Stomach (tissue), 9 donors: ENCODE results near the gene FSTL4. TPM values are rescaled to one million over a fixed set of nuclear protein-coding genes. Genes with fewer than 3 reads are reported as not detected.

ENCODE experiments used
- DNase-seq, 2 donors: peaks; one replicate each; pipeline versions ENCODE4 v3.0.0 to v3.0.0-alpha.2; 2013 to 2019
- H3K27ac ChIP-seq, 5 donors: fragments of 200-600 bp in 4 of 5; sonication (generic) in 4 of 5; one replicate each; pipeline ENCODE4 v1.5.1; 2013 to 2019; ENCODE audit warnings: mild to moderate bottlenecking in 1 of 5, moderate library complexity in 1 of 5
- H3K27me3 ChIP-seq, 3 donors: fragments of 200-600 bp; sonication (generic); one replicate each; pipeline ENCODE4 v1.5.1; 2017 to 2019; ENCODE audit warnings: mixed run types in 1 of 3
- H3K36me3 ChIP-seq, 4 donors: fragments of 200-600 bp; sonication (generic); 1 replicate in 3 of 4; 2 replicates in 1 of 4; pipeline ENCODE4 v1.5.1; 2016 to 2019
- H3K4me1 ChIP-seq, 4 donors: fragments of 200-600 bp; sonication (generic); one replicate each; pipeline ENCODE4 v1.5.1; 2016 to 2019
- H3K4me3 ChIP-seq, 4 donors: fragments of 200-600 bp; sonication (generic) in 3 of 4; one replicate each; pipeline ENCODE4 v1.5.1; 2016 to 2019; ENCODE audit warnings: mild to moderate bottlenecking in 1 of 4
- H3K9me3 ChIP-seq, 4 donors: fragments of 200-600 bp; sonication (generic); one replicate each; pipeline ENCODE4 v1.5.1; 2016 to 2019
- CTCF ChIP-seq, 7 experiments: fragments of 450-650 bp in 4 of 7; fragments of 200-600 bp in 3 of 7; sonication (generic) in 3 of 7; IDR thresholded peaks; one replicate each; pipeline ENCODE4 v1.5.1; 2016 to 2019; ENCODE audit warnings: antibody characterized with exemption in 7 of 7, control low read depth in 2 of 7, mild to moderate bottlenecking in 1 of 7
- EP300 ChIP-seq: sonication (generic); formaldehyde crosslinking; IDR thresholded peaks from one replicate; pipeline ENCODE4 v1.6.1; 2017; ENCODE audit warnings: antibody characterized with exemption
- POLR2A ChIP-seq, 4 donors: fragments of 450-650 bp; IDR thresholded peaks; one replicate each; pipeline ENCODE4 v1.6.1; 2016; ENCODE audit warnings: antibody characterized with exemption in 4 of 4, control low read depth in 2 of 4, mild to moderate bottlenecking in 1 of 4, moderate library complexity in 1 of 4
- POLR2AphosphoS5 ChIP-seq, 3 donors: sonication (generic); formaldehyde crosslinking; IDR thresholded peaks; one replicate each; pipeline ENCODE4 v1.6.1; 2016; ENCODE audit warnings: antibody characterized with exemption in 3 of 3
- WGBS, 5 donors: extraction: QIAGEN DNeasy Blood & Tissue Kit in 3 of 5; methylation state at CpG; one replicate each; pipeline versions ENCODE4 v1.1.5 to v1.1.7; 2013 to 2018; 5-methylcytosine and 5-hydroxymethylcytosine counted together
- intact Hi-C: fragments of 100-400 bp; cut with DNase I; formaldehyde crosslinking; loops from one replicate; pipeline ENCODE4 v1.15.1; 2023; ENCODE audit warnings: low total_unique reads
- polyA plus RNA-seq, 3 donors: library from polyadenylated mRNA; stranded (reverse); fragments of 200-250 nt; gene quantifications; one replicate each; pipeline ENCODE4 v1.2.3, GENCODE V29; 2013
- total RNA-seq, 5 donors: library from RNA; depleted of rRNA; stranded (reverse); fragments of >200 nt; gene quantifications; one replicate each; pipeline versions ENCODE4 v1.1.0 to v1.2.3, GENCODE V29; 2014 to 2016
- donor health status: healthy with polysubstance abuse.
- donor health status: Bipolar disorder and iron deficiency.
- donor health status: healthy.

FSTL4 gene
- total and polyA plus RNA-seq, 8 donors, result 0.37 to 0.55 TPM; not detected in 6

- intact Hi-C loops, result no loop called here
- Histone ChIP-seq H3K27me3 (no peaks in the 10 kb centered on the region), H3K9me3 (no peaks in the 10 kb centered on the region), H3K4me1 (no peaks in the 10 kb centered on the region), H3K36me3 (no peaks in the 10 kb centered on the region), H3K4me3 (no peak overlapping the region), H3K27ac (no peak overlapping the region)
- TF ChIP-seq EP300 (no peak), POLR2A (IDR thresholded peaks at IDR 0.05) (no peak)
- DNase-seq, result no peak
- 69 to 84% (median 77%) methylated on average over 4 of the region's 4 CpGs for WGBS, 5 donors
Measured at GRCh38 chr5:133453084-133453780, 159.1 kb downstream of the FSTL4 start.

GRCh38 chr5:133451926-133452325 lies 160.4 kb downstream of the FSTL4 start:
- intact Hi-C loops, result no loop called here
- Histone ChIP-seq H3K4me3 (no peak overlapping the region), H3K36me3 (no peaks in the 10 kb centered on the region), H3K4me1 (no peaks in the 10 kb centered on the region), H3K9me3 (no peaks in the 10 kb centered on the region), H3K27me3 (no peaks in the 10 kb centered on the region), H3K27ac (no peak overlapping the region)
- TF ChIP-seq EP300 (no peak), POLR2A (IDR thresholded peaks at IDR 0.05) (no peak), CTCF (IDR thresholded peaks at IDR 0.05) (no peak), POLR2AphosphoS5 (IDR thresholded peaks at IDR 0.05) (no peak)
- 64 to 93% (median 75%) methylated on average over 1 of the region's 1 CpG for WGBS, 5 donors
- DNase-seq, result no peak

GRCh38 chr5:133450286-133450685 lies 162.1 kb downstream of the FSTL4 start:
- Histone ChIP-seq H3K27me3 (no peaks in the 10 kb centered on the region), H3K4me1 (no peaks in the 10 kb centered on the region), H3K9me3 (no peaks in the 10 kb centered on the region), H3K4me3 (no peak overlapping the region), H3K27ac (no peak overlapping the region), H3K36me3 (no peaks in the 10 kb centered on the region)
- WGBS, 5 donors, result 67 to 81% (median 78%) methylated on average over 8 of the region's 8 CpGs
- TF ChIP-seq CTCF (IDR thresholded peaks at IDR 0.05) (no peak), EP300 (no peak), POLR2AphosphoS5 (IDR thresholded peaks at IDR 0.05) (no peak), POLR2A (IDR thresholded peaks at IDR 0.05) (no peak)
- DNase-seq, result no peak
- intact Hi-C loops, result no loop called here

GRCh38 chr5:133449181-133449580 lies 163.2 kb downstream of the FSTL4 start:
- H3K36me3 ChIP-seq, result no peaks in the 10 kb centered on the region
- DNase-seq, result no peak
- TF ChIP-seq CTCF (IDR thresholded peaks at IDR 0.05), result no peak
- TF ChIP-seq EP300, result no peak
- TF ChIP-seq POLR2AphosphoS5 (IDR thresholded peaks at IDR 0.05), result no peak
- TF ChIP-seq POLR2A (IDR thresholded peaks at IDR 0.05), result no peak
- H3K27me3 ChIP-seq, result no peaks in the 10 kb centered on the region
- no peaks in the 10 kb centered on the region for H3K9me3 ChIP-seq
- H3K4me1 ChIP-seq, result no peaks in the 10 kb centered on the region
- no peak overlapping the region for H3K27ac ChIP-seq
- 87 to 96% (median 89%) methylated on average over 10 of the region's 10 CpGs for WGBS, 5 donors
- intact Hi-C loops, result no loop called here
- no peak overlapping the region for H3K4me3 ChIP-seq

- H3K9me3 ChIP-seq, result no peaks in the 10 kb centered on the region
- H3K27me3 ChIP-seq, result no peaks in the 10 kb centered on the region
- H3K4me1 ChIP-seq, result no peaks in the 10 kb centered on the region
- intact Hi-C loops, result no loop called here
- WGBS, 5 donors, result 73 to 83% (median 80%) methylated on average over 9 of the region's 9 CpGs
- TF ChIP-seq POLR2AphosphoS5 (IDR thresholded peaks at IDR 0.05) (no peak), CTCF (IDR thresholded peaks at IDR 0.05) (no peak), POLR2A (IDR thresholded peaks at IDR 0.05) (no peak), EP300 (no peak)
- no peak overlapping the region for H3K27ac ChIP-seq
- H3K36me3 ChIP-seq, result no peaks in the 10 kb centered on the region
- H3K4me3 ChIP-seq, result no peak overlapping the region
- no peak for DNase-seq
Measured at GRCh38 chr5:133446440-133446839, 165.9 kb downstream of the FSTL4 start.
